Keratinocyte (primary cell): Measurements from ENCODE around the gene FANCI. TPM values are rescaled to one million over a fixed set of nuclear protein-coding genes. Genes with fewer than 3 reads are reported as not detected.

Experiments
- DNase-seq: peaks from one replicate; pipeline ENCODE4 v3.0.0-alpha.2; 2011; ENCODE audit warnings: low read depth, missing footprints, low spot score
- FAIRE-seq: peaks from 2 replicates; lab custom pipeline; 2011; peaks lifted over from hg19 to GRCh38; lab: Jason Lieb, UNC
- H2AFZ ChIP-seq: 2 replicates; pipeline ENCODE4 v1.6.0; 2012; ENCODE audit warnings: low read length, control low read depth, inconsistent platforms; ENCODE audit not compliant: control insufficient read depth
- H3K27ac ChIP-seq: 2 replicates; pipeline ENCODE4 v1.5.1; 2011; ENCODE audit warnings: low read length; ENCODE audit not compliant: control insufficient read depth, insufficient read depth
- H3K27me3 ChIP-seq: 3 replicates; pipeline ENCODE4 v1.6.0; 2011; ENCODE audit warnings: low read length; ENCODE audit not compliant: control insufficient read depth, insufficient read depth; ENCODE audit errors: extremely low read depth
- H3K36me3 ChIP-seq, 2 experiments: 2 replicates in 1 of 2; 3 replicates in 1 of 2; pipeline ENCODE4 v1.5.1; 2011; ENCODE audit warnings: low read length in 2 of 2, mild to moderate bottlenecking in 1 of 2; ENCODE audit not compliant: control insufficient read depth in 2 of 2, insufficient read depth in 2 of 2; ENCODE audit errors: extremely low read depth in 1 of 2
- H3K4me1 ChIP-seq: 3 replicates; pipeline ENCODE4 v1.5.1; 2011; ENCODE audit warnings: low read length; ENCODE audit not compliant: control insufficient read depth, insufficient read depth; ENCODE audit errors: extremely low read depth
- H3K4me2 ChIP-seq: 3 replicates; pipeline ENCODE4 v1.6.0; 2011; ENCODE audit warnings: low read depth, low read length; ENCODE audit not compliant: control insufficient read depth, insufficient read depth; ENCODE audit errors: extremely low read depth
- H3K4me3 ChIP-seq, 3 experiments: fragments of 200-600 bp in 1 of 3; sonication (generic) in 1 of 3; 2 replicates in 2 of 3; 3 replicates in 1 of 3; pipeline ENCODE4 v1.5.1; 2011 to 2016; ENCODE audit warnings: low read length in 3 of 3, mild to moderate bottlenecking in 3 of 3, control low read depth in 2 of 3, inconsistent platforms in 1 of 3, low read depth in 1 of 3, mixed read lengths in 1 of 3, mixed run types in 1 of 3, moderate library complexity in 1 of 3; ENCODE audit not compliant: control insufficient read depth in 2 of 3, insufficient read depth in 2 of 3; ENCODE audit errors: extremely low read depth in 1 of 3
- H3K79me2 ChIP-seq: 2 replicates; pipeline ENCODE4 v1.6.0; 2012; ENCODE audit warnings: low read length; ENCODE audit not compliant: control insufficient read depth, insufficient read depth
- H3K9ac ChIP-seq: 3 replicates; pipeline ENCODE4 v1.6.0; 2011; ENCODE audit warnings: low read length; ENCODE audit not compliant: control insufficient read depth, insufficient read depth; ENCODE audit errors: extremely low read depth
- H3K9me1 ChIP-seq: 3 replicates; pipeline ENCODE4 v1.6.0; 2011; ENCODE audit warnings: low read length; ENCODE audit not compliant: control insufficient read depth, insufficient read depth; ENCODE audit errors: extremely low read depth
- H3K9me3 ChIP-seq: 2 replicates; pipeline ENCODE4 v1.5.1; 2012; ENCODE audit warnings: low read depth, low read length; ENCODE audit not compliant: control insufficient read depth
- H4K20me1 ChIP-seq: 3 replicates; pipeline ENCODE4 v1.6.0; 2011; ENCODE audit warnings: low read length; ENCODE audit not compliant: control insufficient read depth, insufficient read depth; ENCODE audit errors: extremely low read depth
- EZH2 ChIP-seq: IDR thresholded peaks from one replicate; pipeline ENCODE4 v1.6.1; 2012; ENCODE audit warnings: inconsistent platforms, mild to moderate bottlenecking, low read length, moderate library complexity
- dilution Hi-C: fragments of 300-500 bp; cut with MboI; formaldehyde crosslinking; loops from one replicate; pipeline ENCODE4 v1.7.0; 2020; ENCODE audit warnings: low sequenced_read_pairs; ENCODE audit not compliant: extremely low pct_ligation_motif_present
- polyA plus RNA-seq, 5 experiments: library from polyadenylated mRNA; depleted of rRNA in 3 of 5; stranded (reverse) in 3 of 5; stranded (forward) in 1 of 5; unstranded in 1 of 5; fragments of >200 nt; gene quantifications; 1 replicate in 1 of 5; 2 replicates in 3 of 5; 3 replicates in 1 of 5; pipeline versions ENCODE4 v1.2.1 to v1.2.3, GENCODE V29; 2011 to 2012; ENCODE audit warnings: missing spikeins in 2 of 5, low read depth in 1 of 5, low replicate concordance in 1 of 5
- TF ChIP-seq, protein P1 (sequence below), 3 experiments: IDR thresholded peaks in 1 of 3; conservative IDR thresholded peaks in 1 of 3; optimal IDR thresholded peaks in 1 of 3; 2 replicates in 2 of 3; 3 replicates in 1 of 3; pipeline versions ENCODE3 to v1.5.1; 2011; ENCODE audit warnings: low read length in 3 of 3, mild to moderate bottlenecking in 3 of 3, moderate library complexity in 2 of 3, control low read depth in 1 of 3, inconsistent platforms in 1 of 3; ENCODE audit not compliant: insufficient read depth in 2 of 3; ENCODE audit errors: extremely low read depth in 1 of 3

Gene FANCI
- polyA plus RNA-seq, 1 donor (not counting 4 experiments of a cell fraction or from before 2014, with no cell fraction given): 21.8 TPM

DNA sequence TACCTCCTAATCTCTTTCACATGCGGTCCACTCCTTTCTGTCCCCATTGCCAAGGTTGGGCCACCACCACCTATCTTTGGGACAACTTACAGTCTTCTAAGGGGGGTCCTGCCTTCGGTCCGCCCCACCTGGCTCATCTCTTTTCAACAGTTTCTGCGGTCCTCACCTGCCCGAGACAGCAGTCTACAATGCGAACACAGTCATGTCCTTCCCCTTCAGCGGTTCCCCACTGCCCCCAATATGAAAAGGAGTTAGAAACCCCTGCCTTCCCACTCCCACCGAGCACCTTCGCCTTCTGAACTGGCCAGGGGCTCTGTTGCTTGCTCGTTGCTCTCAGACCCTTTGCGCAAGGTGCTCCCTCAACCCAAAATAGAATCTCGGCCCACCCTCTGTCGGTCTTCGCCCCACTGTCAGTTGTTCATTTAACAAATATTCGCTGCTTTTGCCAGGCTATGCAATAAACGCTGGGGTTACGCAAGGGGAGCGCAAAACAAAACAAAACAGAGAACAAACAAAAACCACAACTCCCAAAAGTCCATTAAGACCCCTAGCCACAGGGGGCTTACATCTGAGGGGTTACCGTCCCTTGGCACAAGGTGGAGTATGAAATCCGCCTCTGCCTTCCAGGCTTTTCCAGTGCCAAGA is 611 bp upstream of the FANCI start:
- dilution Hi-C loops: no loop called here
- Histone ChIP-seq H3K27ac (peak overlapping the region; percentile 79), H2AFZ (peak overlapping the region; percentile 100), H3K27me3 (no peaks in the 10 kb centered on the region), H3K4me1 (peaks cover 16% of the 10 kb centered on the region), H3K9me3 (no peaks in the 10 kb centered on the region), H3K4me2 (peak overlapping the region; percentile 99), H4K20me1 (no peaks in the 10 kb centered on the region), H3K4me3 (peak overlapping the region; percentile 75 to 95 (median 95)), H3K79me2 (peaks cover 30% of the 10 kb centered on the region), H3K36me3 (no peaks in the 10 kb centered on the region), H3K9ac (peak overlapping the region; percentile 87), H3K9me1 (no peaks in the 10 kb centered on the region)
- no peak for FAIRE-seq
- no peak for TF ChIP-seq EZH2
- TF ChIP-seq, protein P1, sequence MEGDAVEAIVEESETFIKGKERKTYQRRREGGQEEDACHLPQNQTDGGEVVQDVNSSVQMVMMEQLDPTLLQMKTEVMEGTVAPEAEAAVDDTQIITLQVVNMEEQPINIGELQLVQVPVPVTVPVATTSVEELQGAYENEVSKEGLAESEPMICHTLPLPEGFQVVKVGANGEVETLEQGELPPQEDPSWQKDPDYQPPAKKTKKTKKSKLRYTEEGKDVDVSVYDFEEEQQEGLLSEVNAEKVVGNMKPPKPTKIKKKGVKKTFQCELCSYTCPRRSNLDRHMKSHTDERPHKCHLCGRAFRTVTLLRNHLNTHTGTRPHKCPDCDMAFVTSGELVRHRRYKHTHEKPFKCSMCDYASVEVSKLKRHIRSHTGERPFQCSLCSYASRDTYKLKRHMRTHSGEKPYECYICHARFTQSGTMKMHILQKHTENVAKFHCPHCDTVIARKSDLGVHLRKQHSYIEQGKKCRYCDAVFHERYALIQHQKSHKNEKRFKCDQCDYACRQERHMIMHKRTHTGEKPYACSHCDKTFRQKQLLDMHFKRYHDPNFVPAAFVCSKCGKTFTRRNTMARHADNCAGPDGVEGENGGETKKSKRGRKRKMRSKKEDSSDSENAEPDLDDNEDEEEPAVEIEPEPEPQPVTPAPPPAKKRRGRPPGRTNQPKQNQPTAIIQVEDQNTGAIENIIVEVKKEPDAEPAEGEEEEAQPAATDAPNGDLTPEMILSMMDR (optimal IDR thresholded peaks at IDR 0.05 in 1 of 3, IDR thresholded peaks at IDR 0.05 in 1 of 3, conservative IDR thresholded peaks at IDR 0.05 in 1 of 3; ENCODE audit: extremely low read depth in 1 of 3, insufficient read depth in 2 of 3, low read length in 3 of 3): no peak
- no peak for DNase-seq

DNA sequence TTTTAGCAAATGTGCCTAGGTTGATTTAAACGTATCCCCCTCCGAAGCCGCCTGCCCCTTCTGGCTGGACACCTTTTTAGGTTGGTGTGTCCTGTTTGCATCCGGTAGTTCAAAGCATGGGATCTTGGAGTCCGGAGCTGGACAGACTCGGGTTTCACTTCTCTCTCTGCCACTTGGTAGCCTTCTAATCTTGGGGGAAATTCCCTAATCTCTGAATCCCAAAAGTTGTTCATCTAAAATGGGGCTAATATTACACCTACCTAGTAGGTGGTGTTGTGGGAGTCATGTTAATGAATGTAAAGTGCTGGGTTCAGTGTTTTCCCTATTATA is 760 bp downstream of the FANCI start:
- no peaks in the 10 kb centered on the region for H3K9me1 ChIP-seq
- no peaks in the 10 kb centered on the region for H3K36me3 ChIP-seq
- peak overlapping the region; percentile 99 for H3K4me2 ChIP-seq
- dilution Hi-C loops: no loop called here
- TF ChIP-seq, protein P1 (optimal IDR thresholded peaks at IDR 0.05 in 1 of 3, IDR thresholded peaks at IDR 0.05 in 1 of 3, conservative IDR thresholded peaks at IDR 0.05 in 1 of 3; ENCODE audit: extremely low read depth in 1 of 3, insufficient read depth in 2 of 3, low read length in 3 of 3): no peak
- TF ChIP-seq EZH2: no peak
- DNase-seq (no peak), FAIRE-seq (no peak)
- peak overlapping the region; percentile 79 for H3K27ac ChIP-seq
- peaks cover 31% of the 10 kb centered on the region for H3K79me2 ChIP-seq
- H3K9me3 ChIP-seq: no peaks in the 10 kb centered on the region
- peak overlapping the region; percentile 75 to 95 (median 95) for H3K4me3 ChIP-seq
- peak overlapping the region; percentile 98 for H2AFZ ChIP-seq
- peak overlapping the region; percentile 87 for H3K9ac ChIP-seq
- H3K27me3 ChIP-seq: no peaks in the 10 kb centered on the region
- H4K20me1 ChIP-seq: no peaks in the 10 kb centered on the region
- peaks cover 16% of the 10 kb centered on the region for H3K4me1 ChIP-seq
